Activated T-cell treated with anti-CD3 and anti-CD28 coated beads, Interleukin-2, amount 50 U/mL, for 24 hours (primary cell): ENCODE measurements around the gene PPP1R2.
A peak's percentile ranks its signal among the peaks of the same experiment; 100 is the strongest.

Source experiments
- DNase-seq: peaks from one replicate; pipeline ENCODE4 v3.0.0-alpha.2; 2020
- H3K27ac Mint-ChIP-seq: 2 replicates; pipeline ENCODE4 v1.8.0; 2020; ENCODE audit warnings: mild to moderate bottlenecking, mixed read lengths
- H3K27me3 Mint-ChIP-seq: 2 replicates; pipeline ENCODE4 v1.8.0; 2020; ENCODE audit warnings: mixed read lengths
- H3K36me3 Mint-ChIP-seq: 2 replicates; pipeline ENCODE4 v1.8.0; 2020; ENCODE audit warnings: low read depth, mixed read lengths
- H3K4me1 Mint-ChIP-seq: 2 replicates; pipeline ENCODE4 v1.8.0; 2020; ENCODE audit warnings: low read depth, mixed read lengths
- H3K4me3 Mint-ChIP-seq: 2 replicates; pipeline ENCODE4 v1.8.0; 2020; ENCODE audit warnings: mild to moderate bottlenecking, moderate library complexity, mixed read lengths
- H3K9me3 Mint-ChIP-seq: 2 replicates; pipeline ENCODE4 v1.8.0; 2020; ENCODE audit warnings: mixed read lengths

The PPP1R2 gene

DNA sequence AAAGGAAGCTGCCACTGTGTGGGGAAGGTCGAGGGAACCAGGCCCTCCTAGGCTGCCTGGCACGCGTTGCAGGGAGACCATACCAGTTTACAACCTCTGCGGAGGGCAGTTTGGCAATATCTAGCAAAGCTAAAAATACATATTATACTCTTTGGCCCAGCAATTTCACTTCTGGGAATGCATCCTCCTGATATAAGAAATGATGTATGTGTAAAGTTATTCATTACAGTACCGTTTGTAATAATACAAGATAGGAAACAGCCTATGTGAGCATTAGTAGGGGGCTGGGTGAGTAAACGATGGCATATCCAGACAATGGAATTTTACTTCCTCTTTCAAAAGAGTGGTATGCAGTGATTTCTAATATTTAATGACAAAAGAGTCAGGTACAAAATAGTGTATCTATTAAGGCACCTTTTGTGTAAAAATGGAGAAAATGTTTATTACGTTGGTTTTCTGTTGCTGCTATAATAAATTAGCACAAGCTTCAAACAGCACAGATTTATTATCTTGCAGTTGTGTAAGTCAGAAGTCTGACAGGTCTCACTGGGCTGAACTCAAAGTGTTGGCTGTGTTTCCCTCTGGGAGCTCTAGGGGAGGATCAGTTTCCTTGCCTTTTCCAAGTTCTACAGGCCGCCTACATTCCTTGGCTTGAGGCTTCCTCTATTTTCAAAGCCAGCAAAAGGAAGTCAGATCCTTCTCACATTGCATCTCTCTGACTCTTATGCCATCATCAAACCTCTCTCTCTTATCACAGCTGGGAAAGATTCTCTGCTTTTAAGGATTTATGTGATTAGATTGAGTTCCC is 31.6 kb upstream of the PPP1R2 start:
- DNase-seq = no peak
- no peaks in the 10 kb centered on the region for H3K36me3 Mint-ChIP-seq
- no peak overlapping the region for H3K4me3 Mint-ChIP-seq
- no peak overlapping the region for H3K27ac Mint-ChIP-seq
- no peaks in the 10 kb centered on the region for H3K9me3 Mint-ChIP-seq
- H3K27me3 Mint-ChIP-seq = no peaks in the 10 kb centered on the region
- peaks cover 4% of the 10 kb centered on the region for H3K4me1 Mint-ChIP-seq

GRCh38 chr3:195573611-195574496 is 30.7 kb upstream of the PPP1R2 start:
- DNase-seq = no peak
- no peaks in the 10 kb centered on the region for H3K36me3 Mint-ChIP-seq
- peaks cover 4% of the 10 kb centered on the region for H3K4me1 Mint-ChIP-seq
- no peaks in the 10 kb centered on the region for H3K9me3 Mint-ChIP-seq
- no peaks in the 10 kb centered on the region for H3K27me3 Mint-ChIP-seq
- H3K27ac Mint-ChIP-seq = no peak overlapping the region
- H3K4me3 Mint-ChIP-seq = no peak overlapping the region

DNA sequence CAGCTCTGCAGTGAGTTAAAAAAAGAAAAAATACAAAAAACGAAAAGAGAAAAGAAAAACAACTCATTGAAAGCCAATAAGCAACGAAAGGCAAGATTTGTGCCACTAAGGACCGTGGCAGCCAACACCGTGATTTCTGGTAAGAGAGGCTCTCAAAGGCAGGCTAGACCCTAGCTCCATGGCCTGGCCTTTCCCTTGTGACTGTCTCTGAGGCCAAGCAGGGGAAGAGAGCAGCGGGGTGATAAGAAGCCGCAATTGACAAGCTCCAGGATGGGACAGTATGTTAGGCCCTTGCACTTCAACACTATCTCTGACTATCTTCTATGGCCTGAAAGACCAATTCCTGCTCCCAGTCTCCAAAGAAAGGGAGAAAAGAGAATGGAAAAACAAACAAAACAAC is 28.2 kb upstream of the PPP1R2 start:
- DNase-seq = no peak
- Mint-ChIP-seq H3K27me3 (no peaks in the 10 kb centered on the region), H3K36me3 (no peaks in the 10 kb centered on the region), H3K4me3 (no peak overlapping the region), H3K4me1 (peaks cover 4% of the 10 kb centered on the region), H3K27ac (no peak overlapping the region), H3K9me3 (no peaks in the 10 kb centered on the region)

GRCh38 chr3:195570912-195571311 is 27.8 kb upstream of the PPP1R2 start:
- Mint-ChIP-seq H3K36me3 (no peaks in the 10 kb centered on the region), H3K4me1 (peaks cover 4% of the 10 kb centered on the region), H3K27me3 (no peaks in the 10 kb centered on the region), H3K4me3 (no peak overlapping the region), H3K27ac (no peak overlapping the region), H3K9me3 (no peaks in the 10 kb centered on the region)
- DNase-seq = no peak

DNA sequence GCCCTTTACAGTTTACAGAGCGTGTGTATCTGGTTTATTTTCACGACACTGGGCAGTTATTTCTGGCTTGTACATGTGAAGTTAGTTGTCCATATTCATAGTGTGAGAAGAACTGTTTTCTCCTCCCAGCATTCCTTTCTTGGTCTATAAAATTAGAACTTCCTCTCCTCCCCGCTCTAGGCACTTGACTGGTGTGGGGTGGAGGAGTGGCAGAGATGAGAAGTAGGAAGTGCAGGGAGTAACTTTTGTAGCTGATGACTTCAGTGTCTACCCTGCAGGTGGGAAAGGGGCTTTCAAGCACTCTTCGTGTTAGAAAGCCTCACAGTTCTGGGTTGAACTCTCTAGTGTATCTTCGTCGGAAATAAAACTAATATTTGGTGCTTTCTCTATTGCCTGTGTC is 27.2 kb upstream of the PPP1R2 start:
- no peak overlapping the region for H3K4me3 Mint-ChIP-seq
- no peak overlapping the region for H3K27ac Mint-ChIP-seq
- DNase-seq = no peak
- H3K9me3 Mint-ChIP-seq = no peaks in the 10 kb centered on the region
- peaks cover 4% of the 10 kb centered on the region for H3K4me1 Mint-ChIP-seq
- no peaks in the 10 kb centered on the region for H3K27me3 Mint-ChIP-seq
- no peaks in the 10 kb centered on the region for H3K36me3 Mint-ChIP-seq

DNA sequence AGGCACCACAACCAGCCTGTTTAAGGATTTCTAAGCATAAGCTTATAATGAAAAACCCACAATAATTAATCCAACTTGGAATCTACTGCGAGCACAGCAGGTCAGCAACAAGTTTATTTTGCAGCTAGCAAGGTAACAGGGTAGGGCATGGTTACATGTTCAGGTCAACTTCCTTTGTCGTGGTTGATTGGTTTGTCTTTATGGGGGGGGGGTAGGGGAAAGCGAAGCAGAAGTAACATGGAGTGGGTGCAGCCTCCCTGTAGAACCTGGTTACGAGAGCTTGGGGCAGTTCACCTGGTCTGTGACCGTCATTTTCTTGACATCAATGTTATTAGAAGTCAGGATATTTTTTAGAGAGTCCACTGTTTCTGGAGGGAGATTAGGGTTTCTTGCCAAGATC is 25.5 kb upstream of the PPP1R2 start:
- H3K36me3 Mint-ChIP-seq = no peaks in the 10 kb centered on the region
- no peak overlapping the region for H3K27ac Mint-ChIP-seq
- no peak for DNase-seq
- H3K4me3 Mint-ChIP-seq = no peak overlapping the region
- H3K9me3 Mint-ChIP-seq = no peaks in the 10 kb centered on the region
- H3K27me3 Mint-ChIP-seq = no peaks in the 10 kb centered on the region
- H3K4me1 Mint-ChIP-seq = peaks cover 4% of the 10 kb centered on the region

- H3K9me3 Mint-ChIP-seq = no peaks in the 10 kb centered on the region
- no peak overlapping the region for H3K4me3 Mint-ChIP-seq
- H3K27ac Mint-ChIP-seq = no peak overlapping the region
- no peaks in the 10 kb centered on the region for H3K27me3 Mint-ChIP-seq
- H3K36me3 Mint-ChIP-seq = no peaks in the 10 kb centered on the region
- DNase-seq = no peak
- H3K4me1 Mint-ChIP-seq = peaks cover 4% of the 10 kb centered on the region
Measured at GRCh38 chr3:195566797-195567196, 23.7 kb upstream of the PPP1R2 start.

- Mint-ChIP-seq H3K4me1 (peaks cover 4% of the 10 kb centered on the region), H3K27ac (no peak overlapping the region), H3K36me3 (no peaks in the 10 kb centered on the region), H3K4me3 (no peak overlapping the region), H3K27me3 (no peaks in the 10 kb centered on the region), H3K9me3 (no peaks in the 10 kb centered on the region)
- no peak for DNase-seq
Measured at GRCh38 chr3:195565716-195566115, 22.6 kb upstream of the PPP1R2 start.

DNA sequence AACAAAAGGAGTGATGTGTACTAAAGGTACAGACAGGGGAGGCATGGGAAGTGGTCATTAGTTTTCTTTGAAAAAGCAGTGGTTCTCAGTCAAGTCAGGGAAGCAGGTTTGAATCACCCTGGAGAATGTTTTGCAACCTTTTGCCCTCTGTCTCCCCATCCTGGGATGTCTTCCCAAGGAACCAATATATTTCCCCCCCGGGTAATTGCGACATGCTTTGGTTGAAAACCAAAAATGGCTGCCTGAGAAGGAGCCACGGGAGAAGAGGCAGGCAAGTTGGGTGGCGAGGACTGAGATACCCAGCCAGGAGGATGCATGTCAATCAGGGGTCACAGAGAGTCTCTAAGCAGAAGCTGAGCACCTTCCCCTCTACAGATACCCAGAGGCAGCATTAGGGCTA is 20.2 kb upstream of the PPP1R2 start:
- H3K4me1 Mint-ChIP-seq = peaks cover 10% of the 10 kb centered on the region
- H3K27ac Mint-ChIP-seq = no peak overlapping the region
- H3K9me3 Mint-ChIP-seq = no peaks in the 10 kb centered on the region
- no peak for DNase-seq
- H3K36me3 Mint-ChIP-seq = no peaks in the 10 kb centered on the region
- H3K27me3 Mint-ChIP-seq = no peaks in the 10 kb centered on the region
- H3K4me3 Mint-ChIP-seq = no peak overlapping the region

- Mint-ChIP-seq H3K4me3 (no peak overlapping the region), H3K27me3 (no peaks in the 10 kb centered on the region), H3K36me3 (no peaks in the 10 kb centered on the region), H3K27ac (no peak overlapping the region), H3K9me3 (no peaks in the 10 kb centered on the region), H3K4me1 (peaks cover 25% of the 10 kb centered on the region)
- DNase-seq = no peak
Measured at GRCh38 chr3:195559723-195560409, 16.7 kb upstream of the PPP1R2 start.

GRCh38 chr3:195558602-195559001 is 15.5 kb upstream of the PPP1R2 start:
- H3K4me1 Mint-ChIP-seq = peaks cover 33% of the 10 kb centered on the region
- no peak for DNase-seq
- H3K4me3 Mint-ChIP-seq = no peak overlapping the region
- H3K27me3 Mint-ChIP-seq = no peaks in the 10 kb centered on the region
- no peaks in the 10 kb centered on the region for H3K36me3 Mint-ChIP-seq
- no peaks in the 10 kb centered on the region for H3K9me3 Mint-ChIP-seq
- peak overlapping the region; percentile 35 for H3K27ac Mint-ChIP-seq

GRCh38 chr3:195557322-195557721 is 14.2 kb upstream of the PPP1R2 start:
- Mint-ChIP-seq H3K4me3 (no peak overlapping the region), H3K27ac (no peak overlapping the region), H3K9me3 (no peaks in the 10 kb centered on the region), H3K27me3 (no peaks in the 10 kb centered on the region), H3K36me3 (no peaks in the 10 kb centered on the region), H3K4me1 (peaks cover 45% of the 10 kb centered on the region)
- DNase-seq = no peak

- peaks cover 55% of the 10 kb centered on the region for H3K4me1 Mint-ChIP-seq
- no peaks in the 10 kb centered on the region for H3K36me3 Mint-ChIP-seq
- no peak overlapping the region for H3K4me3 Mint-ChIP-seq
- no peaks in the 10 kb centered on the region for H3K27me3 Mint-ChIP-seq
- H3K27ac Mint-ChIP-seq = peak overlapping the region; percentile 19
- no peaks in the 10 kb centered on the region for H3K9me3 Mint-ChIP-seq
- DNase-seq = no peak
Measured at GRCh38 chr3:195556390-195556789, 13.3 kb upstream of the PPP1R2 start.

DNA sequence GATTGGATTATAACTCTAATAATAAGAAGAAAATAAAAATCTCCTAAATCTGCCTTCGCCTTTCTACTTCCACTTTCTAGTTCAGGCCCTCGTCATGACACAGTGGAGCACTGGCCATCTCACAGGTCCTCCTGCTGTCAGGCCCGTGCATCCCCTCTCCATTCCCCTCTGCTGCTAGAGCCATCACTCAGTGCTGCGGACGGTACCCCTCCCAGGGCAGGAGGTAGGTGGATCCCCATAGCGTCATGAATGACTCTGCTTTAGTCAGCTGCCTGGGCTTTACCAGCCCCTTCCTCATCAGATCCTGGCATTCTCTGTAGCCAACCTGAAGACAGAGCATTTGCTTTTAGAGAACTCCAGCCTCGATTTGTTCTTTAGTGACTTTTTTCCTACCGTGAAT is 12.0 kb upstream of the PPP1R2 start:
- Mint-ChIP-seq H3K4me1 (peaks cover 68% of the 10 kb centered on the region), H3K27ac (peak overlapping the region; percentile 65), H3K4me3 (no peak overlapping the region), H3K36me3 (no peaks in the 10 kb centered on the region), H3K27me3 (no peaks in the 10 kb centered on the region), H3K9me3 (no peaks in the 10 kb centered on the region)
- DNase-seq = no peak

- H3K36me3 Mint-ChIP-seq = no peaks in the 10 kb centered on the region
- H3K4me1 Mint-ChIP-seq = peaks cover 74% of the 10 kb centered on the region
- no peak for DNase-seq
- no peaks in the 10 kb centered on the region for H3K27me3 Mint-ChIP-seq
- no peak overlapping the region for H3K27ac Mint-ChIP-seq
- H3K9me3 Mint-ChIP-seq = no peaks in the 10 kb centered on the region
- H3K4me3 Mint-ChIP-seq = no peak overlapping the region
Measured at GRCh38 chr3:195554458-195554857, 11.3 kb upstream of the PPP1R2 start.
